GM12865 (cell line): ENCODE results near the gene COL20A1.
"Not testable (repeated sequence)": the region's sequence is repeated elsewhere in the genome, so short reads cannot be mapped to it uniquely, and the experiment has no call there.

Experiments used
- DNase-seq: peaks from one replicate; pipeline ENCODE4 v3.0.0; 2010; ENCODE audit warnings: low read depth
- H3K4me3 ChIP-seq: 2 replicates; pipeline ENCODE4 v1.5.1; 2011; ENCODE audit warnings: mild to moderate bottlenecking, low read depth, low read length, control low read depth
- CTCF ChIP-seq: IDR thresholded peaks from 2 replicates; pipeline ENCODE4 v1.5.1; 2011; ENCODE audit warnings: low read length, control low read depth, low read depth, inconsistent platforms; ENCODE audit not compliant: insufficient read depth; ENCODE audit errors: missing control alignments

The COL20A1 gene

GRCh38 chr20:63334356-63334755 lies 41.4 kb downstream of the COL20A1 start:
- H3K4me3 ChIP-seq: no peak overlapping the region
- no peak for DNase-seq
- TF ChIP-seq CTCF: no peak

GRCh38 chr20:63335060-63335459 lies 42.1 kb downstream of the COL20A1 start:
- DNase-seq, H3K4me3 ChIP-seq: not testable (repeated sequence)

- no peak overlapping the region for H3K4me3 ChIP-seq
- TF ChIP-seq CTCF: no peak
- no peak for DNase-seq
These were observed 42.7 kb downstream of the COL20A1 start for GRCh38 chr20:63335711-63336110.

- no peak for DNase-seq
- no peak for TF ChIP-seq CTCF
- H3K4me3 ChIP-seq: no peak overlapping the region
These were observed 43.3 kb downstream of the COL20A1 start for GRCh38 chr20:63336232-63336752.

- no peak for TF ChIP-seq CTCF
- no peak for DNase-seq
- H3K4me3 ChIP-seq: no peak overlapping the region
These were observed 44.9 kb downstream of the COL20A1 start for GRCh38 chr20:63337786-63338420.

GRCh38 chr20:63339154-63340094 lies 46.4 kb downstream of the COL20A1 start:
- DNase-seq, H3K4me3 ChIP-seq: not testable (repeated sequence)

GRCh38 chr20:63340158-63340688 lies 47.2 kb downstream of the COL20A1 start:
- not testable (repeated sequence) for DNase-seq, H3K4me3 ChIP-seq

GRCh38 chr20:63342561-63343459 lies 49.8 kb downstream of the COL20A1 start:
- no peak overlapping the region for H3K4me3 ChIP-seq
- no peak for TF ChIP-seq CTCF
- DNase-seq: no peak
